ENCODE data around the gene SAMHD1. TPM values are rescaled to one million over a fixed set of nuclear protein-coding genes. Genes with fewer than 3 reads are reported as not detected.
A peak's percentile ranks its signal among the peaks of the same experiment; 100 is the strongest.

The SAMHD1 gene
- total and polyA plus RNA-seq, 9 of the 15 experiments (the other 6 are each of a cell fraction or from before 2014, with no cell fraction given), result 6.8 to 20.4 (median 14.8) TPM

DNA sequence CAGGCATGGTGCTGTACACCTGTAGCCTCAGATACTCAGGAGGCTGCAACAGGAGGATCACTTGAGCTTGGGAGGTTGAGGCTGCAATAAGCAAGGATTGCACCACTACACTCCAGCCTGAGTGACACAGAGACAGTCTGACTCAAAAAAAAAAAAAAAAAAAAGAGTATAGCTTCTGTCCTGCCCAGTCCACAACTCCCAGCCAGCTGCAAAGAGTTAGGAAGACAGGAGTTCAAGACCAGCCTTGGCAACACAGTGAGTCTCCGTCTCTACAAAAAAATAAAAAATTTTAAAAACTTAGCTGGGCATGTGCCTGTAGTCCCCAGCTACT is 103.8 kb downstream of the SAMHD1 start (continued):
- TF ChIP-seq, protein P1, sequence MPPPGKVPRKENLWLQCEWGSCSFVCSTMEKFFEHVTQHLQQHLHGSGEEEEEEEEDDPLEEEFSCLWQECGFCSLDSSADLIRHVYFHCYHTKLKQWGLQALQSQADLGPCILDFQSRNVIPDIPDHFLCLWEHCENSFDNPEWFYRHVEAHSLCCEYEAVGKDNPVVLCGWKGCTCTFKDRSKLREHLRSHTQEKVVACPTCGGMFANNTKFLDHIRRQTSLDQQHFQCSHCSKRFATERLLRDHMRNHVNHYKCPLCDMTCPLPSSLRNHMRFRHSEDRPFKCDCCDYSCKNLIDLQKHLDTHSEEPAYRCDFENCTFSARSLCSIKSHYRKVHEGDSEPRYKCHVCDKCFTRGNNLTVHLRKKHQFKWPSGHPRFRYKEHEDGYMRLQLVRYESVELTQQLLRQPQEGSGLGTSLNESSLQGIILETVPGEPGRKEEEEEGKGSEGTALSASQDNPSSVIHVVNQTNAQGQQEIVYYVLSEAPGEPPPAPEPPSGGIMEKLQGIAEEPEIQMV (tag; conservative IDR thresholded peaks at IDR 0.05; ENCODE audit: low read depth), result no peak
- TF ChIP-seq FOXA1 (IDR thresholded peaks at IDR 0.05; ENCODE audit: borderline replicate concordance) (no peak), KLF6 (CRISPR knock-in tag; IDR thresholded peaks at IDR 0.05; ENCODE audit: borderline replicate concordance) (no peak), NEUROD1 (IDR thresholded peaks at IDR 0.05; ENCODE audit: borderline replicate concordance, low read depth, low read length, partially characterized antibody) (no peak), ZFP30 (CRISPR knock-in tag; IDR thresholded peaks at IDR 0.05; ENCODE audit: borderline replicate concordance) (no peak), SMAD1 (IDR thresholded peaks at IDR 0.05; ENCODE audit: low read depth, low read length, partially characterized antibody) (no peak), ESRRA (IDR thresholded peaks at IDR 0.05; ENCODE audit: borderline replicate concordance, low read depth) (no peak)

- Histone ChIP-seq H3K4me2 (ENCODE audit: insufficient read depth, low read length) (no peak overlapping the region; the same call in 1 of the 2 replicates), H2AFZ (ENCODE audit: low read depth, low read length) (0 out of 2 replicates have a peak overlapping the region, but pooled peaks have one; percentile 40), H3K79me2 (ENCODE audit: control insufficient read depth, insufficient read depth, low read length) (peaks cover 55% of the 10 kb centered on the region), H3K27me3 (ENCODE audit: control insufficient read depth in 2 of 2, insufficient read depth in 2 of 2, low read length in 2 of 2) (no peaks in the 10 kb centered on the region), H3K27ac (ENCODE audit: extremely low read depth, low read depth, low read length) (peak overlapping the region; percentile 54; the same call in 1 of the 3 replicates), H3K4me1 (replicated peaks in 1 of 2; ENCODE audit: control insufficient read depth in 2 of 2, insufficient read depth in 2 of 2, low read length in 2 of 2) (peaks cover 13 to 27% of the 10 kb centered on the region in 2 experiments; a peak in 4 of 5 replicates), H3K9me3 (replicated peaks; ENCODE audit: control insufficient read depth, insufficient read depth, low read depth, low read length) (peaks cover 3% of the 10 kb centered on the region; the same call in 1 of the 2 replicates), H3K9ac (ENCODE audit: insufficient read depth in 1 of 2, low read depth in 2 of 2, low read length in 2 of 2) (peak overlapping the region in 1 of 2 experiments; percentile 59; a peak in 1 of 4 replicates), H4K20me1 (replicated peaks; ENCODE audit: control insufficient read depth, insufficient read depth, low read length) (0 out of 2 replicates have a peak, but pooled peaks cover 3% of the 10 kb centered on the region), H3K9me1 (ENCODE audit: control insufficient read depth, insufficient read depth, low read length) (no peaks in the 10 kb centered on the region), H3K36me3 (ENCODE audit: control insufficient read depth, insufficient read depth, low read length) (peaks cover 15% of the 10 kb centered on the region; the same call in 2 of the 3 replicates), H3K4me3 (no peak overlapping the region)
- ChIA-PET CTCF (ENCODE audit: low intra/inter-chr PET ratio) (no interaction called here), POLR2A (interaction anchor here (1.0 to 7.0 kb wide), 3 partner anchors 11 to 12 kb away, joined by 3 to 65 read pairs (median 5); a partner anchor contains a TSS)
- in situ Hi-C loops (cut with MboI), result no loop called here
- FAIRE-seq (peak; percentile 55), DNase-seq (ENCODE audit: extremely low read depth in 1 of 4, low spot score in 3 of 4) (no peak), ATAC-seq (no peak)
- no TSS peak for BruUV-seq (replicated peaks)
- WGBS (ENCODE audit: insufficient coverage, low coverage, missing lambda C conversion rate), result 52% methylated on average over 15 of the region's 18 CpGs
- intact Hi-C loops (cut with micrococcal nuclease), result no loop called here
- TF ChIP-seq LEF1 (IDR thresholded peaks at IDR 0.05) (no peak), NCOR1 (IDR thresholded peaks at IDR 0.05) (no peak), POLR2G (IDR thresholded peaks at IDR 0.05; ENCODE audit: low read depth, low read length) (no peak), CBFB (CRISPR knock-in tag; IDR thresholded peaks at IDR 0.05) (no peak), ZNF75A (CRISPR knock-in tag; IDR thresholded peaks at IDR 0.05) (no peak), CTCF (IDR thresholded peaks at IDR 0.05 in 2 of 3, conservative IDR thresholded peaks at IDR 0.05 in 1 of 3; ENCODE audit: insufficient read depth in 2 of 3, low read depth in 1 of 3, low read length in 3 of 3) (no peak), MEF2D (tag; conservative IDR thresholded peaks at IDR 0.05; ENCODE audit: low read depth) (no peak), EP300 (IDR thresholded peaks at IDR 0.05; ENCODE audit: low read length) (no peak), BRD9 (IDR thresholded peaks at IDR 0.05; ENCODE audit: low read depth, partially characterized antibody) (no peak), ZNF174 (CRISPR knock-in tag; IDR thresholded peaks at IDR 0.05) (no peak)
Measured at GRCh38 chr20:36847009-36847709, 104.3 kb downstream of the SAMHD1 start.

All from K562 (cell line).